K562 (cell line): ENCODE measurements around the gene MATCAP1. TPM values are rescaled to one million over a fixed set of nuclear protein-coding genes. Genes with fewer than 3 reads are reported as not detected.

ENCODE experiments used
- C11orf30 ChIP-seq: fragments of 450-650 bp; IDR thresholded peaks from 2 replicates; pipeline ENCODE4 v1.6.1; 2016; ENCODE audit warnings: low read depth, mild to moderate bottlenecking
- CREB3L1 ChIP-seq: fragments of 450-650 bp; IDR thresholded peaks from 2 replicates; pipeline ENCODE4 v1.6.1; 2014; ENCODE audit warnings: low read depth, mild to moderate bottlenecking, moderate library complexity, borderline replicate concordance
- CTBP1 ChIP-seq: fragments of 450-650 bp; IDR thresholded peaks from 2 replicates; pipeline ENCODE4 v1.6.1; 2016; ENCODE audit warnings: borderline replicate concordance
- FOSL1 ChIP-seq: fragments of 200-800 bp; sonication (Bioruptor generic); conservative IDR thresholded peaks from 2 replicates; pipeline ENCODE4 v1.6.1; 2016; ENCODE audit warnings: missing genetic modification characterization, missing compliant biosample characterization
- GABPB2 ChIP-seq: fragments of 250-450 bp; sonication (Bioruptor Pico); conservative IDR thresholded peaks from 2 replicates; pipeline ENCODE4 v1.5.1; 2021; ENCODE audit warnings: mild to moderate bottlenecking
- GMEB1 ChIP-seq: fragments of 250-450 bp; sonication (Bioruptor Pico); IDR thresholded peaks from 2 replicates; pipeline ENCODE4 v1.4.0; 2020; ENCODE audit warnings: mild to moderate bottlenecking
- MAFK ChIP-seq: IDR thresholded peaks from 2 replicates; pipeline ENCODE4 v1.6.1; 2011; ENCODE audit warnings: low read length, improper control_type of control experiment
- NCOA6 ChIP-seq: fragments of 450-650 bp; IDR thresholded peaks from 2 replicates; pipeline ENCODE4 v1.6.1; 2017; ENCODE audit warnings: mild to moderate bottlenecking
- NELFE ChIP-seq: IDR thresholded peaks from 2 replicates; pipeline ENCODE4 v1.6.1; 2011; ENCODE audit warnings: mild to moderate bottlenecking; ENCODE audit not compliant: insufficient read depth, insufficient read length
- NONO ChIP-seq, 2 experiments: fragments of 200-400 bp in 1 of 2; fragments of 450-650 bp in 1 of 2; formaldehyde crosslinking in 1 of 2; IDR thresholded peaks; 2 replicates each; pipeline ENCODE4 v1.6.1; 2017; ENCODE audit warnings: low read depth in 2 of 2, mild to moderate bottlenecking in 2 of 2, moderate library complexity in 2 of 2, low read length in 1 of 2
- NR1H2 ChIP-seq: sonication (generic); formaldehyde crosslinking; IDR thresholded peaks from 2 replicates; pipeline ENCODE4 v1.4.0; 2020; ENCODE audit warnings: mild to moderate bottlenecking, missing genetic modification reagents
- PHF20 ChIP-seq: fragments of 450-650 bp; IDR thresholded peaks from 2 replicates; pipeline ENCODE4 v1.6.1; 2018; ENCODE audit not compliant: partially characterized antibody
- PURB ChIP-seq: sonication (generic); formaldehyde crosslinking; IDR thresholded peaks from 2 replicates; pipeline ENCODE4 v1.9.0; 2021; ENCODE audit warnings: low read depth, mild to moderate bottlenecking, missing genetic modification reagents
- RAD21 ChIP-seq, 2 experiments: fragments of 250-450 bp in 1 of 2; fragments of 450-650 bp in 1 of 2; sonication (Bioruptor Pico) in 1 of 2; formaldehyde crosslinking in 1 of 2; IDR thresholded peaks in 1 of 2; conservative IDR thresholded peaks in 1 of 2; 2 replicates each; pipeline versions ENCODE4 v1.4.0 to v1.8.0; 2020 to 2022; ENCODE audit warnings: mild to moderate bottlenecking in 2 of 2, moderate library complexity in 1 of 2
- SPI1 ChIP-seq: IDR thresholded peaks from 2 replicates; pipeline ENCODE4 v1.6.1; 2011; ENCODE audit warnings: low read depth, low read length, control low read depth, borderline replicate concordance
- TBP ChIP-seq: optimal IDR thresholded peaks from 2 replicates; pipeline ENCODE3; 2011; ENCODE audit warnings: low read depth, low read length, improper control_type of control experiment
- TRIM25 ChIP-seq: fragments of 450-650 bp; IDR thresholded peaks from 2 replicates; pipeline ENCODE4 v1.7.0; 2016; ENCODE audit warnings: borderline replicate concordance
- ZNF124 ChIP-seq: sonication (generic); formaldehyde crosslinking; IDR thresholded peaks from 2 replicates; pipeline ENCODE4 v1.8.1; 2022; ENCODE audit warnings: missing genetic modification reagents
- ZNF24 ChIP-seq: fragments of 450-650 bp; IDR thresholded peaks from 2 replicates; pipeline ENCODE4 v1.6.1; 2016
- ZNF384 ChIP-seq: IDR thresholded peaks from 2 replicates; pipeline ENCODE4 v1.6.1; 2012; ENCODE audit warnings: low read depth, low read length, improper control_type of control experiment
- ZNF707 ChIP-seq: fragments of 250-450 bp; sonication (Bioruptor Pico); conservative IDR thresholded peaks from 2 replicates; pipeline ENCODE4 v1.8.0; 2022; ENCODE audit warnings: inconsistent platforms, mild to moderate bottlenecking, moderate library complexity
- ZNF740 ChIP-seq, 3 experiments: fragments of 200-800 bp in 1 of 3; sonication (Bioruptor generic) in 1 of 3; sonication (generic) in 1 of 3; formaldehyde crosslinking in 1 of 3; IDR thresholded peaks; 2 replicates each; pipeline versions ENCODE4 v1.6.1 to v1.8.0; 2016 to 2022; ENCODE audit warnings: mild to moderate bottlenecking in 2 of 3, missing compliant biosample characterization in 2 of 3, missing genetic modification characterization in 2 of 3, missing genetic modification reagents in 1 of 3
- polyA plus RNA-seq, 8 experiments: library from polyadenylated mRNA; depleted of rRNA in 4 of 8; stranded (reverse) in 5 of 8; unstranded in 3 of 8; fragments of >200 nt; fragmentation: Nextera tagmentation in 2 of 8; fragmentation: Illumina TruSeq in 1 of 8; extraction: Ambion mirVana in 2 of 8; extraction: Trizol in 1 of 8; gene quantifications; 2 replicates each; pipeline versions ENCODE4 v1.2.1 to v1.2.3, GENCODE V29; 2011 to 2014; ENCODE audit warnings: inconsistent platforms in 1 of 8, missing spikeins in 1 of 8
- total RNA-seq, 7 experiments: library from RNA; depleted of rRNA in 6 of 7; stranded (reverse); fragments of >200 nt in 6 of 7; fragmentation: Illumina TruSeq in 2 of 7; extraction: Trizol in 2 of 7; gene quantifications; 2 replicates each; pipeline versions ENCODE4 v1.2.1 to v1.2.3, GENCODE V29; 2011 to 2021; ENCODE audit warnings: low replicate concordance in 1 of 7

The MATCAP1 gene
- total and polyA plus RNA-seq, 9 of the 15 experiments (the other 6 are each of a cell fraction or from before 2014, with no cell fraction given): 3.4 to 20.5 (median 10.3) TPM

- TF ChIP-seq GMEB1 (CRISPR knock-in tag): 0 out of 2 replicates have a peak, but pooled peaks have one; percentile 42
- TF ChIP-seq RAD21 (CRISPR knock-in tag; conservative IDR thresholded peaks at IDR 0.05 in 1 of 2, IDR thresholded peaks at IDR 0.05 in 1 of 2): peak in 1 of 2 experiments; percentile 6; a peak in 1 of 4 replicates
- TF ChIP-seq ZNF384: no peak
- TF ChIP-seq GABPB2 (CRISPR knock-in tag): no peak
- TF ChIP-seq NR1H2: no peak
- TF ChIP-seq NELFE: no peak
- no peak for TF ChIP-seq NONO (IDR thresholded peaks at IDR 0.05; ENCODE audit: low read depth in 2 of 2, low read length in 1 of 2)
- TF ChIP-seq PURB (CRISPR knock-in tag): no peak
- no peak for TF ChIP-seq ZNF707 (CRISPR knock-in tag)
- peak; percentile 100 for TF ChIP-seq C11orf30
- peak; percentile 56; the same call in 1 of the 2 replicates for TF ChIP-seq ZNF740 (CRISPR knock-in tag; IDR thresholded peaks at IDR 0.05)
- no peak for TF ChIP-seq ZNF740 (tag; IDR thresholded peaks at IDR 0.05)
- TF ChIP-seq NCOA6: no peak
- TF ChIP-seq CTBP1: peak; percentile 88
- peak; percentile 57; the same call in 1 of the 2 replicates for TF ChIP-seq FOSL1 (tag)
- peak; percentile 75; the same call in 1 of the 2 replicates for TF ChIP-seq SPI1
- TF ChIP-seq TBP: peak; percentile 69
- TF ChIP-seq CREB3L1: peak; percentile 99
- TF ChIP-seq TRIM25: no peak
- no peak for TF ChIP-seq MAFK
- TF ChIP-seq ZNF124 (CRISPR knock-in tag): no peak
- no peak for TF ChIP-seq ZNF24
- peak; percentile 100 for TF ChIP-seq PHF20
- TF ChIP-seq, all 486 proteins: peak for 143
These were observed 43.2 kb upstream of the MATCAP1 start, which contains the start of gene TMEM208 (continued) for GRCh38 chr16:67226804-67227566.
